ENCODE data around the gene OLA1. TPM values are rescaled to one million over a fixed set of nuclear protein-coding genes. Genes with fewer than 3 reads are reported as not detected.

OLA1 gene
- total and polyA plus RNA-seq, 2 of the 4 experiments (the other 2 are of a cell fraction), result 54.7 to 71.2 TPM

DNA sequence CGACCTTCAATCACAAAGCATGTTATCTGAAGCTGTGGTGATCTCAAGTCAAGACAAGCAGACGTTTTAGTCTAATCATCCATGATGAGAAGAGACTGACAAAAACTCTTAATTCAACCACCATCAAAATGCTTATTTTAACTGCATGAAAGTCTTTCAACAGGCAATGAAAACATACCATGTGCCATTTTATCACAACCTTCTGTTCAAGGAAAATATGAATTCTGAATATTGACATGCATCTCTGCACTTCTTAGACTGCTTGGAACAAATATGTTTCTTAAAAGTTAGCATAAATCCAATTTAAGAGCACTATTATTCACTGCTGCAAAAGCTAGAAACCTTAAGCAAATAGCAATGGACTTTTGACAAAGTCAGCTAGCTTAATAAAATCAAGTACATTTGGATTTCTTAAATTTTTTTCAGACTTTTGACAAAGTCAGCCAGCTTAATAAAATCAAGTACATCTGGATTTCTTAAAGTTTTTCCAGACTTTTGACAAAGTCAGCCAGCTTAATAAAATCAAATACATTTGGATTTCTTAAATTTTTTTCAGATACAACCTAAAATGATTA is 70.9 kb downstream of the OLA1 start:
- POLR2A ChIA-PET (ENCODE audit: unreplicated experiment), result no interaction called here

More for the DNA sequence above, 70.9 kb downstream of the OLA1 start:
- Histone ChIP-seq H4K91ac (ENCODE audit: insufficient read depth, low read depth, low read length) (no peak overlapping the region), H4K5ac (ENCODE audit: low read depth, low read length) (no peak overlapping the region), H4K8ac (ENCODE audit: low read depth in 2 of 2, low read length in 2 of 2) (no peak overlapping the region), H3K27ac (ENCODE audit: insufficient read depth, low read length) (no peak overlapping the region), H3K23ac (ENCODE audit: low read depth, low read length) (no peak overlapping the region), H3K4ac (ENCODE audit: low read depth, low read length) (no peak overlapping the region), H2BK15ac (ENCODE audit: low read depth, low read length) (no peak overlapping the region), H3K4me3 (ENCODE audit: insufficient read depth, low read depth, low read length) (no peak overlapping the region), H3K4me2 (ENCODE audit: low read depth, low read length) (no peak overlapping the region), H3K4me1 (ENCODE audit: control insufficient read depth, insufficient read depth, low read length) (peaks cover 2% of the 10 kb centered on the region; the same call in 1 of the 2 replicates), H3K9me1 (ENCODE audit: insufficient read depth, low read length) (no peaks in the 10 kb centered on the region; the same call in 1 of the 2 replicates), H3K18ac (ENCODE audit: low read depth, low read length) (no peak overlapping the region), H3K79me1 (ENCODE audit: low read depth in 1 of 2, low read length in 2 of 2) (peaks cover 21 to 26% of the 10 kb centered on the region in 2 experiments), H2AK5ac (ENCODE audit: low read depth, low read length) (no peak overlapping the region), H2AK9ac (replicated peaks; ENCODE audit: low read depth, low read length, poor library complexity) (no peak overlapping the region), H2AFZ (replicated peaks; ENCODE audit: low read length, poor library complexity) (no peak overlapping the region), H4K20me1 (ENCODE audit: insufficient read depth, low read length) (no peaks in the 10 kb centered on the region; the same call in 1 of the 2 replicates), H3K56ac (ENCODE audit: extremely low read depth, insufficient read depth, low read length) (no peak overlapping the region), H3K27me3 (ENCODE audit: control insufficient read depth, insufficient read depth, low read length) (no peaks in the 10 kb centered on the region), H2BK5ac (ENCODE audit: low read depth, low read length, poor library complexity, severe bottlenecking) (no peak overlapping the region), H3K9me3 (ENCODE audit: control insufficient read depth, insufficient read depth, low read length) (no peaks in the 10 kb centered on the region), H2BK120ac (ENCODE audit: low read depth, low read length) (no peak overlapping the region), H3K36me3 (ENCODE audit: control insufficient read depth, insufficient read depth, low read length) (no peaks in the 10 kb centered on the region), H3K14ac (replicated peaks; ENCODE audit: low read depth, low read length) (no peak overlapping the region), H3K9ac (ENCODE audit: low read depth, low read length) (no peak overlapping the region), H2BK20ac (ENCODE audit: low read depth, low read length) (no peak overlapping the region)
- in situ Hi-C loops (cut with MboI; ENCODE audit: low sequenced_read_pairs) (no loop called here), dilution Hi-C loops (cut with HindIII; ENCODE audit: low sequenced_read_pairs, unreplicated experiment) (no loop called here), intact Hi-C loops (cut with micrococcal nuclease) (no loop called here)
- CTCF ChIA-PET, result interaction anchor here (0.6 kb wide), 1 partner anchor 62 kb away, joined by 3 read pairs; no protein-coding TSS in a partner anchor
- ATAC-seq (ENCODE audit: low read depth) (no peak), DNase-seq (no peak)
- TF ChIP-seq, protein P1, sequence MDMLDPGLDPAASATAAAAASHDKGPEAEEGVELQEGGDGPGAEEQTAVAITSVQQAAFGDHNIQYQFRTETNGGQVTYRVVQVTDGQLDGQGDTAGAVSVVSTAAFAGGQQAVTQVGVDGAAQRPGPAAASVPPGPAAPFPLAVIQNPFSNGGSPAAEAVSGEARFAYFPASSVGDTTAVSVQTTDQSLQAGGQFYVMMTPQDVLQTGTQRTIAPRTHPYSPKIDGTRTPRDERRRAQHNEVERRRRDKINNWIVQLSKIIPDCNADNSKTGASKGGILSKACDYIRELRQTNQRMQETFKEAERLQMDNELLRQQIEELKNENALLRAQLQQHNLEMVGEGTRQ (IDR thresholded peaks at IDR 0.05; ENCODE audit: low read depth, low read length), result no peak
- no peak for TF ChIP-seq BHLHE40 (IDR thresholded peaks at IDR 0.05; ENCODE audit: low read depth, low read length)
- TF ChIP-seq CEBPB (IDR thresholded peaks at IDR 0.05; ENCODE audit: low read depth, low read length), result no peak
- TF ChIP-seq MAZ (IDR thresholded peaks at IDR 0.05; ENCODE audit: borderline replicate concordance, low read depth, low read length), result no peak
- no peak for TF ChIP-seq CTCF (conservative IDR thresholded peaks at IDR 0.05; ENCODE audit: low read depth, low read length)
- TF ChIP-seq NFE2L2 (IDR thresholded peaks at IDR 0.05; ENCODE audit: low read depth, low read length), result no peak
- no peak for TF ChIP-seq RFX5 (IDR thresholded peaks at IDR 0.05; ENCODE audit: low read depth, low read length)
- TF ChIP-seq SMC3 (IDR thresholded peaks at IDR 0.05; ENCODE audit: low read depth, low read length), result no peak
- no peak for TF ChIP-seq POLR2A (IDR thresholded peaks at IDR 0.05; ENCODE audit: low read depth, low read length)
- TF ChIP-seq FOS (IDR thresholded peaks at IDR 0.05; ENCODE audit: low read depth, low read length), result no peak
- TF ChIP-seq MXI1 (IDR thresholded peaks at IDR 0.05; ENCODE audit: borderline replicate concordance, low read depth, low read length), result no peak
- BruUV-seq (replicated peaks), result no TSS peak
- 80% methylated on average over 1 of the region's 2 CpGs; no CpG with 5 or more reads in 1 of the 2 experiments for WGBS, 2 experiments (ENCODE audit: extremely low coverage in 2 of 2, insufficient read length in 1 of 2)

All from IMR-90 (cell line).